HUES64 (cell line): Measurements from ENCODE around the gene COX7A2. TPM values are rescaled to one million over a fixed set of nuclear protein-coding genes. Genes with fewer than 3 reads are reported as not detected.
A peak's percentile ranks its signal among the peaks of the same experiment; 100 is the strongest.

Source experiments
- H3K27ac ChIP-seq: 2 replicates; pipeline ENCODE4 v1.7.0; 2013; ENCODE audit warnings: low read depth, low read length, inconsistent platforms
- H3K27me3 ChIP-seq: 2 replicates; pipeline ENCODE4 v1.6.1; 2013; ENCODE audit warnings: mild to moderate bottlenecking, low read length; ENCODE audit not compliant: insufficient read depth
- H3K36me3 ChIP-seq: 2 replicates; pipeline ENCODE4 v1.6.1; 2013; ENCODE audit warnings: mild to moderate bottlenecking, low read length; ENCODE audit not compliant: insufficient read depth
- H3K4me1 ChIP-seq: 2 replicates; pipeline ENCODE4 v1.6.1; 2013; ENCODE audit warnings: mild to moderate bottlenecking, low read length, moderate library complexity; ENCODE audit not compliant: insufficient read depth
- H3K4me3 ChIP-seq: 2 replicates; pipeline ENCODE4 v1.5.1; 2013; ENCODE audit warnings: mild to moderate bottlenecking, low read length, moderate library complexity
- H3K9ac ChIP-seq: 2 replicates; pipeline ENCODE4 v1.6.1; 2013; ENCODE audit warnings: mild to moderate bottlenecking, low read depth, low read length
- H3K9me3 ChIP-seq: 2 replicates; pipeline ENCODE4 v1.6.1; 2013; ENCODE audit warnings: low read depth, low read length; ENCODE audit not compliant: insufficient read depth
- WGBS: fragments of 150-250, 120-280 bp; methylation state at CpG from one replicate; pipeline ENCODE4 v1.1.7; 2013; ENCODE audit warnings: missing lambda C conversion rate; 5-methylcytosine and 5-hydroxymethylcytosine counted together
- polyA plus RNA-seq, 2 experiments: library from polyadenylated mRNA; stranded (reverse); fragments of 50-300 nt; gene quantifications; one replicate each; pipeline ENCODE4 v1.2.3, GENCODE V29; 2013

The COX7A2 gene
- polyA plus RNA-seq (2013, experiment 1 of 2): 230 TPM
- 208 TPM for polyA plus RNA-seq (2013, experiment 2 of 2)

GRCh38 chr6:75243333-75244062 is at the start of gene COX7A2:
Gene COX7A2, minus strand, starts transcription at chr6:75243801. Its CDS starts 67 bp downstream, at chr6:75243734.
- Histone ChIP-seq H3K27ac (peak within 1 kb of the TSS; percentile 76), H3K27me3 (no peaks in the 10 kb centered on the region; the same call in 1 of the 2 replicates), H3K36me3 (peaks cover 30% of the 10 kb centered on the region), H3K9ac (peak within 1 kb of the TSS; percentile 87), H3K9me3 (no peaks in the 10 kb centered on the region), H3K4me3 (peak within 1 kb of the TSS; percentile 79), H3K4me1 (0 out of 2 replicates have a peak, but pooled peaks cover 4% of the 10 kb centered on the region)
- WGBS: under 1% methylated on average over 32 of the region's 36 CpGs

GRCh38 chr6:75292555-75292954 is 49.0 kb upstream of the COX7A2 start:
- peaks cover 22% of the 10 kb centered on the region for H3K4me1 ChIP-seq
- H3K27me3 ChIP-seq: no peaks in the 10 kb centered on the region
- H3K4me3 ChIP-seq: no peak overlapping the region
- no peak overlapping the region for H3K9ac ChIP-seq
- H3K9me3 ChIP-seq: no peaks in the 10 kb centered on the region
- WGBS: 98% methylated on average over 2 of the region's 2 CpGs
- no peak overlapping the region for H3K27ac ChIP-seq
- no peaks in the 10 kb centered on the region for H3K36me3 ChIP-seq

GRCh38 chr6:75291744-75292143 is 48.1 kb upstream of the COX7A2 start:
- H3K9ac ChIP-seq: no peak overlapping the region
- peaks cover 19% of the 10 kb centered on the region for H3K4me1 ChIP-seq
- no peaks in the 10 kb centered on the region for H3K36me3 ChIP-seq
- no CpG with 5 or more reads among the region's 1 CpG for WGBS
- H3K4me3 ChIP-seq: no peak overlapping the region
- H3K27me3 ChIP-seq: no peaks in the 10 kb centered on the region
- H3K9me3 ChIP-seq: no peaks in the 10 kb centered on the region
- H3K27ac ChIP-seq: no peak overlapping the region

GRCh38 chr6:75291331-75291730 is 47.7 kb upstream of the COX7A2 start:
- H3K9me3 ChIP-seq: no peaks in the 10 kb centered on the region
- H3K9ac ChIP-seq: no peak overlapping the region
- peak overlapping the region; percentile 68; the same call in 1 of the 2 replicates for H3K27ac ChIP-seq
- no peaks in the 10 kb centered on the region for H3K27me3 ChIP-seq
- H3K36me3 ChIP-seq: no peaks in the 10 kb centered on the region
- WGBS: 95% methylated on average over 2 of the region's 2 CpGs
- peaks cover 19% of the 10 kb centered on the region for H3K4me1 ChIP-seq
- H3K4me3 ChIP-seq: no peak overlapping the region

- Histone ChIP-seq H3K27ac (peak overlapping the region; percentile 68; the same call in 1 of the 2 replicates), H3K4me3 (no peak overlapping the region), H3K4me1 (peaks cover 19% of the 10 kb centered on the region), H3K27me3 (no peaks in the 10 kb centered on the region), H3K36me3 (no peaks in the 10 kb centered on the region), H3K9me3 (no peaks in the 10 kb centered on the region), H3K9ac (no peak overlapping the region)
- WGBS: 63% methylated on average over 7 of the region's 7 CpGs
These were observed 46.7 kb upstream of the COX7A2 start for GRCh38 chr6:75290136-75290945.

GRCh38 chr6:75288023-75288422 is 44.4 kb upstream of the COX7A2 start:
- Histone ChIP-seq H3K27ac (no peak overlapping the region), H3K36me3 (no peaks in the 10 kb centered on the region), H3K9ac (no peak overlapping the region), H3K9me3 (no peaks in the 10 kb centered on the region), H3K4me3 (no peak overlapping the region), H3K27me3 (no peaks in the 10 kb centered on the region), H3K4me1 (peaks cover 22% of the 10 kb centered on the region)
- 100% methylated on average over 1 of the region's 1 CpG for WGBS

GRCh38 chr6:75287424-75287823 is 43.8 kb upstream of the COX7A2 start:
- Histone ChIP-seq H3K27ac (no peak overlapping the region), H3K4me1 (peaks cover 27% of the 10 kb centered on the region), H3K9ac (no peak overlapping the region), H3K4me3 (no peak overlapping the region), H3K27me3 (no peaks in the 10 kb centered on the region), H3K36me3 (no peaks in the 10 kb centered on the region), H3K9me3 (no peaks in the 10 kb centered on the region)
- WGBS: 100% methylated on average over 1 of the region's 1 CpG

GRCh38 chr6:75286955-75287354 is 43.4 kb upstream of the COX7A2 start:
- Histone ChIP-seq H3K36me3 (no peaks in the 10 kb centered on the region), H3K9ac (no peak overlapping the region), H3K4me3 (no peak overlapping the region), H3K27me3 (no peaks in the 10 kb centered on the region), H3K27ac (no peak overlapping the region), H3K4me1 (peaks cover 32% of the 10 kb centered on the region), H3K9me3 (no peaks in the 10 kb centered on the region)
- WGBS: 100% methylated on average over 2 of the region's 2 CpGs

GRCh38 chr6:75285283-75285639 is 41.7 kb upstream of the COX7A2 start:
- H3K9me3 ChIP-seq: no peaks in the 10 kb centered on the region
- no peaks in the 10 kb centered on the region for H3K27me3 ChIP-seq
- H3K4me1 ChIP-seq: peaks cover 37% of the 10 kb centered on the region
- peak overlapping the region; percentile 63; the same call in 1 of the 2 replicates for H3K9ac ChIP-seq
- 9% methylated on average over 4 of the region's 6 CpGs for WGBS
- H3K27ac ChIP-seq: peak overlapping the region; percentile 75
- no peaks in the 10 kb centered on the region for H3K36me3 ChIP-seq
- H3K4me3 ChIP-seq: peak overlapping the region; percentile 94

- H3K4me3 ChIP-seq: peak within 1 kb of the TSS; percentile 94
- H3K9me3 ChIP-seq: no peaks in the 10 kb centered on the region
- no peaks in the 10 kb centered on the region for H3K36me3 ChIP-seq
- H3K9ac ChIP-seq: peak within 1 kb of the TSS; percentile 73
- peak within 1 kb of the TSS; percentile 85 for H3K27ac ChIP-seq
- WGBS: under 1% methylated on average over 55 of the region's 55 CpGs
- peaks cover 37% of the 10 kb centered on the region for H3K4me1 ChIP-seq
- no peaks in the 10 kb centered on the region for H3K27me3 ChIP-seq
These were observed 41.2 kb upstream of the COX7A2 start, which contains the start of gene TMEM30A for GRCh38 chr6:75284632-75285282. Gene TMEM30A, minus strand, starts transcription at chr6:75284792. Its CDS starts 154 bp downstream, at chr6:75284638.
